Esophagus squamous epithelium (tissue), 5 donors: Measurements from ENCODE around the gene CRYBG2. TPM values are rescaled to one million over a fixed set of nuclear protein-coding genes. Genes with fewer than 3 reads are reported as not detected.

Source experiments
- DNase-seq: peaks from one replicate; lab custom pipeline; 2025; lab: John Stamatoyannopoulos, UW
- H3K27ac ChIP-seq, 4 donors: fragments of 200-600 bp; sonication (generic); one replicate each; pipeline ENCODE4 v1.5.1; 2016 to 2019; ENCODE audit warnings: mild to moderate bottlenecking in 1 of 4
- H3K27me3 ChIP-seq, 4 donors: fragments of 200-600 bp; sonication (generic); 1 replicate in 3 of 4; 2 replicates in 1 of 4; pipeline versions ENCODE4 v1.5.1 to v1.6.0; 2017 to 2021; ENCODE audit warnings: antibody characterized with exemption in 1 of 4
- H3K36me3 ChIP-seq, 3 donors: fragments of 200-600 bp; sonication (generic); one replicate each; pipeline ENCODE4 v1.5.1; 2016 to 2019
- H3K4me1 ChIP-seq, 3 donors: fragments of 200-600 bp; sonication (generic); one replicate each; pipeline ENCODE4 v1.5.1; 2017 to 2019
- H3K4me3 ChIP-seq, 4 donors: fragments of 200-600 bp; sonication (generic); 1 replicate in 3 of 4; 2 replicates in 1 of 4; pipeline ENCODE4 v1.5.1; 2016 to 2019; ENCODE audit warnings: mild to moderate bottlenecking in 2 of 4, moderate library complexity in 1 of 4
- H3K9me3 ChIP-seq, 3 donors: fragments of 200-600 bp; sonication (generic); one replicate each; pipeline ENCODE4 v1.5.1; 2016 to 2019
- CTCF ChIP-seq, 6 experiments: fragments of 450-650 bp in 4 of 6; fragments of 200-600 bp in 2 of 6; sonication (generic) in 2 of 6; IDR thresholded peaks; one replicate each; pipeline ENCODE4 v1.5.1; 2016 to 2019; ENCODE audit warnings: antibody characterized with exemption in 6 of 6, mild to moderate bottlenecking in 4 of 6, moderate library complexity in 4 of 6
- POLR2A ChIP-seq, 4 donors: fragments of 450-650 bp; IDR thresholded peaks; one replicate each; pipeline ENCODE4 v1.6.1; 2017; ENCODE audit warnings: antibody characterized with exemption in 4 of 4, mild to moderate bottlenecking in 4 of 4, moderate library complexity in 3 of 4
- WGBS, 2 donors: methylation state at CpG; one replicate each; pipeline ENCODE4 v1.1.5; 2018; 5-methylcytosine and 5-hydroxymethylcytosine counted together
- intact Hi-C: fragments of 100-400 bp; cut with DNase I; formaldehyde crosslinking; loops from one replicate; pipeline ENCODE4 v1.15.0; 2022
- total RNA-seq, 4 donors: library from RNA; depleted of rRNA; stranded (reverse); fragments of >200 nt; gene quantifications; one replicate each; pipeline ENCODE4 v1.1.0, GENCODE V29; 2016
- donor health status: DM: yes; HTN: yes; CAD: no.

The CRYBG2 gene
- total RNA-seq, 4 donors from 2014 or later: 35.8 to 305 (median 122) TPM

DNA sequence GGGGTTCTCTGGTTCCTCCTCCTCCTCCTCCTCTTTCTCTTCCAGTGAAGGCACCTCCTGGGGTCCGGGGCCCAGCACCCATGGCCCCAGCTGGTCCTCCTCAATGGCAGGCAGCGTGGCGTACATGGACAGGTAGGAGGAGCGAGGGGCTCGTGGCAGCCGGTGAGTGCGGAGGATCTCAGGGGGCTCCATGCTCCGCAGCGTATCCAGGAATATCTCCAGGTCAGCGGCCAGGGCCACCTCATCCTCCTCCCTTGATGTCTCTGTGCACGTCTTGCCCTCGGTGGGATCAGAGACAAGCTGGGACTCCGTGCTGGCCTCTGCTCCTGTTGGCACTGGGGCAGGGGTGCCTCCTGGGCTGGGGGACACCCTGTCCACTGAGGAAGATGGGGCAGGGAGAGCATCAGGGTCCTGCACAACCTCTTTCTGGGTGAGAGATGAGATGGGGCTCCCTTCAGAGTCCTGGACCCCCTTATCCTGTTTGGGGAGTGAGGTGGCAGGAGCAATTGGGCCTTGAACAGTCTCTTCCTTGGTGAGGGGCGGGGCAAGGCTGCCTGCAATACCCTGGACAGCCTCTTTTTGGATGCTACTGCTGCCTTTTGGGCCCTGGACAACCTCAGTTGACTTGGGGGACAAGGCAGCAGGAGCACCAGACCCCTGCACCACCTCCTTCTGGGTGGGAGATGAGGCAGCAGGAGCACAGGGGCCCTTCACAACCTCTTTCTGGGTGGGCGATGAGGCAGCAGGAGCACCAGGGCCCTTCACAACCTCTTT, 9.6 kb downstream of the CRYBG2 start:
- 60% methylated on average over 1 of the region's 15 CpGs; no CpG with 5 or more reads in 1 of the 2 donors for WGBS, 2 donors
- H3K4me3 ChIP-seq: no peak overlapping the region
- peaks cover 0 to 74% (median 8%) of the 10 kb centered on the region in 3 donors for H3K36me3 ChIP-seq
- no peak for DNase-seq
- peaks cover 0 to 5% (median 0%) of the 10 kb centered on the region in 3 donors for H3K4me1 ChIP-seq
- H3K27ac ChIP-seq: no peak overlapping the region
- no peak for TF ChIP-seq POLR2A (IDR thresholded peaks at IDR 0.05)
- H3K27me3 ChIP-seq: no peaks in the 10 kb centered on the region
- no peaks in the 10 kb centered on the region for H3K9me3 ChIP-seq
- intact Hi-C loops: no loop called here

DNA sequence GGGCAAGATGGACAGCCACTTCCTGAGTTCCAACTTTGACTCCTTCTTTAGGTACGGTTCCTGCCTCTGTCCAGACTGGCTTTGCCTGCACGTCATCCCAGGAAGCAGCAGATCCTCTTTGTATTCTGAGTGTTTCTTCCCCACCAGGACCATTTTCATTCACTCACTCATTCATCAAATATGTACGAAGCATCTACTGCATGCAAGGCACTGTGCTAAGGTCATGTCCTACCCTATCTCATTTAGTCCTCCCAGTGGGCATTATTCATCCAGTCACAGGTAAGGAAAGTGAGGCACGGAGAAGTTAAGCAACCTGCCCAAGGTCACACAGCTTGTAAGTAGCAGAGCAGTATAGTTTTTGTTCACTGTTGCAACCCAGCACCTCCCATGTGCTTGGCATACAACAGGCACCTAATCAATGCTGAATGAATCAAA, 13.9 kb downstream of the CRYBG2 start:
- no peak for DNase-seq
- Histone ChIP-seq H3K27me3 (peaks cover 0 to 15% (median 0%) of the 10 kb centered on the region in 4 donors), H3K4me1 (peaks cover 3 to 25% (median 5%) of the 10 kb centered on the region in 3 donors), H3K36me3 (peaks cover 0 to 71% (median 0%) of the 10 kb centered on the region in 3 donors), H3K27ac (no peak overlapping the region), H3K9me3 (no peaks in the 10 kb centered on the region), H3K4me3 (no peak overlapping the region)
- 55 to 70% methylated on average over 4 of the region's 4 CpGs for WGBS, 2 donors
- TF ChIP-seq CTCF (IDR thresholded peaks at IDR 0.05): no peak
- TF ChIP-seq POLR2A (IDR thresholded peaks at IDR 0.05): no peak
- intact Hi-C loops: no loop called here

DNA sequence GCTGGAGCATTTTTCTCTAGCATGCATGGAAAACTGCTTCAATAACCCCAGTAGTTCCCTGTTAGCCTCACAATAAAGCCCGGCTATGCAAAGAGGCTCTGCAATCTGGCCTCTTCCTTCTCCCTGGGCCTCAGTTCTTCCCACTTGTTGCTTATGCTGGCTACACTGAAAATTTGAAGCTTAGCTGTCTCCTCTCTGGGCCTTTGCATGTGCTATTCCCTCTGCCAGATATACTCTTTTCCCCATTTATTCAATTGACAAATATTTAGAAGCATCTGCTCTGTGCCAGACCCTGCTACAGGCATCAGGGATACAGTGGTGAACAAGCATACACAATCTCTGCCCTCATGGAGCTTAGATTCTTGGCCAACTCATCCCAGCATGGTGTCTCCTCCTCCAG, 15.3 kb downstream of the CRYBG2 start:
- no peak for DNase-seq
- no peak overlapping the region for H3K27ac ChIP-seq
- 69 to 100% methylated on average over 1 of the region's 1 CpG for WGBS, 2 donors
- H3K4me3 ChIP-seq: no peak overlapping the region
- H3K36me3 ChIP-seq: peaks cover 0 to 69% (median 0%) of the 10 kb centered on the region in 3 donors
- intact Hi-C loops: no loop called here
- no peaks in the 10 kb centered on the region for H3K9me3 ChIP-seq
- H3K27me3 ChIP-seq: peaks cover 0 to 29% (median 0%) of the 10 kb centered on the region in 4 donors
- peaks cover 3 to 26% (median 5%) of the 10 kb centered on the region in 3 donors for H3K4me1 ChIP-seq
- TF ChIP-seq CTCF (IDR thresholded peaks at IDR 0.05): no peak
- TF ChIP-seq POLR2A (IDR thresholded peaks at IDR 0.05): no peak

GRCh38 chr1:26337625-26338024, 16.3 kb downstream of the CRYBG2 start:
- Histone ChIP-seq H3K4me3 (no peak overlapping the region), H3K36me3 (peaks cover 0 to 66% (median 0%) of the 10 kb centered on the region in 3 donors), H3K9me3 (no peaks in the 10 kb centered on the region), H3K27ac (peak overlapping the region in 3 of 4 donors; percentile 68 to 86 (median 77)), H3K4me1 (peaks cover 3 to 26% (median 5%) of the 10 kb centered on the region in 3 donors), H3K27me3 (peaks cover 0 to 37% (median 0%) of the 10 kb centered on the region in 4 donors)
- intact Hi-C loops: no loop called here
- TF ChIP-seq POLR2A (IDR thresholded peaks at IDR 0.05): no peak
- TF ChIP-seq CTCF (IDR thresholded peaks at IDR 0.05): no peak
- DNase-seq: no peak
- 91 to 100% methylated on average over 2 to 4 of the region's 4 CpGs for WGBS, 2 donors

DNA sequence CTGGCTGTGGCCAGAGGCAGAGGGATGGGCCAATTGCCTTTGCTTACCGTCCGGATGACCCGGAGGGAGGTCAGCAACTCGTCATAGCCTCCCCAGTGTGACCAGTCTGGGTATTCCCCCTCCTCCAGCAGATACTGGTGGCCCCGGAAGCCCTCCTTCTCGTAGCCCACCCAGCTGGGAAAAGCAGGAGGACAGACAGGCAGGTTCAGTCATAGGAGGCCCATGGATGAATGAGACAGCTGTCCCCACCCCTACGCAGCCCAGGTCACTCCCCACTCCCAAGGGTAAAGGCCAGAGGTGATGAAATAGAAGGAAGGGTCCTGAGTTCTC, 16.8 kb downstream of the CRYBG2 start:
- intact Hi-C loops: no loop called here
- peaks cover 0 to 42% (median 0%) of the 10 kb centered on the region in 4 donors for H3K27me3 ChIP-seq
- TF ChIP-seq CTCF (IDR thresholded peaks at IDR 0.05) (no peak), POLR2A (IDR thresholded peaks at IDR 0.05) (no peak)
- peaks cover 0 to 62% (median 0%) of the 10 kb centered on the region in 3 donors for H3K36me3 ChIP-seq
- H3K9me3 ChIP-seq: no peaks in the 10 kb centered on the region
- no peak for DNase-seq
- WGBS, 2 donors: 82% methylated on average over 3 of the region's 7 CpGs; no CpG with 5 or more reads in 1 of the 2 donors
- H3K4me1 ChIP-seq: peaks cover 3 to 26% (median 5%) of the 10 kb centered on the region in 3 donors
- H3K4me3 ChIP-seq: peak overlapping the region in 1 of 4 donors; percentile 54
- peak overlapping the region; percentile 47 to 86 (median 72) for H3K27ac ChIP-seq
